GM10266 (cell line): Measurements from ENCODE around the gene KIAA0930.

Experiments used
- DNase-seq: peaks from one replicate; pipeline ENCODE4 v3.0.0; 2012; ENCODE audit errors: extremely low spot score
- CTCF ChIP-seq: IDR thresholded peaks from 2 replicates; pipeline ENCODE4 v1.5.1; 2012; ENCODE audit warnings: mild to moderate bottlenecking, low read depth; ENCODE audit not compliant: control insufficient read depth, insufficient read depth; ENCODE audit errors: missing control alignments

The KIAA0930 gene

GRCh38 chr22:45233386-45233785 is 7.3 kb downstream of the KIAA0930 start:
- TF ChIP-seq CTCF: no peak

GRCh38 chr22:45231293-45231692 is 9.4 kb downstream of the KIAA0930 start:
- DNase-seq: no peak
- no peak for TF ChIP-seq CTCF

More at GRCh38 chr22:45233386-45233785, 7.3 kb downstream of the KIAA0930 start:
- no peak for DNase-seq

GRCh38 chr22:45230026-45230721 is 10.5 kb downstream of the KIAA0930 start:
- DNase-seq: no peak
- no peak for TF ChIP-seq CTCF

GRCh38 chr22:45229181-45229580 is 11.5 kb downstream of the KIAA0930 start:
- DNase-seq: no peak
- TF ChIP-seq CTCF: no peak

- DNase-seq: no peak
These were observed 12.3 kb downstream of the KIAA0930 start for GRCh38 chr22:45228401-45228754.

GRCh38 chr22:45227645-45228400 is 12.9 kb downstream of the KIAA0930 start:
- no peak for DNase-seq
- no peak for TF ChIP-seq CTCF

More at GRCh38 chr22:45228401-45228754, 12.3 kb downstream of the KIAA0930 start:
- TF ChIP-seq CTCF: no peak
